Omental fat pad (tissue), 4 donors: ENCODE data around the gene TBC1D10A. TPM values are rescaled to one million over a fixed set of nuclear protein-coding genes. Genes with fewer than 3 reads are reported as not detected.

ENCODE experiments used
- ATAC-seq: fragments of 150-250 bp; one replicate; pipeline ENCODE4 v1.9.1; 2016; ENCODE audit warnings: mild to moderate bottlenecking, moderate library complexity; ENCODE audit not compliant: low FRiP score
- DNase-seq: peaks from one replicate; pipeline ENCODE4 v3.0.0-alpha.2; 2019; ENCODE audit warnings: low spot score
- total RNA-seq, 4 donors: library from RNA; depleted of rRNA; stranded (reverse); fragments of >200 nt; gene quantifications; one replicate each; pipeline ENCODE4 v1.1.0, GENCODE V29; 2016
- TF ChIP-seq, protein P1 (sequence below), 3 donors: fragments of 450-650 bp; IDR thresholded peaks; one replicate each; pipeline ENCODE4 v1.5.1; 2016 to 2017; ENCODE audit warnings: antibody characterized with exemption in 3 of 3, mild to moderate bottlenecking in 3 of 3, moderate library complexity in 2 of 3

TBC1D10A gene
- total RNA-seq, 4 donors from 2014 or later, result 17.5 to 42.1 (median 26.0) TPM

DNA sequence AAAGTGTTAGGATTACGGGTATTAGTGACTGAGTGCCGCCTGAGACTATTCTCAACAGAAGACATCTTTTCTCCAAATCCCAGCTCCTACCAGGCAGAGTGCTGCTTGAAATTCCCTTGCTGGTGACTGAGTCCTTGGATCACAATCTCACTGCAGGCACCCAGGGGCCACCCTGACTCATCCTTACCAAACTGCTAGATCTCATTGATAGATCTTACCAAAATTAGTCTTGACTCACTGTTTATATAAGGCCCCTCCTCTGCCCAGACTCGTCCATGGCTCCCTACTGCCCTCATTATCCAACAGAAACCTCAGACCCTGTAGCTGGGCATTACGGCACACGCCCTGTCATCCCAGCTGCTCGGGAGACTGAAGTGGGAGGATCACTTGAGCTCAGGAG, 14.7 kb downstream of the TBC1D10A start:
- DNase-seq (no peak), ATAC-seq (peak; percentile 27)
- TF ChIP-seq, protein P1, sequence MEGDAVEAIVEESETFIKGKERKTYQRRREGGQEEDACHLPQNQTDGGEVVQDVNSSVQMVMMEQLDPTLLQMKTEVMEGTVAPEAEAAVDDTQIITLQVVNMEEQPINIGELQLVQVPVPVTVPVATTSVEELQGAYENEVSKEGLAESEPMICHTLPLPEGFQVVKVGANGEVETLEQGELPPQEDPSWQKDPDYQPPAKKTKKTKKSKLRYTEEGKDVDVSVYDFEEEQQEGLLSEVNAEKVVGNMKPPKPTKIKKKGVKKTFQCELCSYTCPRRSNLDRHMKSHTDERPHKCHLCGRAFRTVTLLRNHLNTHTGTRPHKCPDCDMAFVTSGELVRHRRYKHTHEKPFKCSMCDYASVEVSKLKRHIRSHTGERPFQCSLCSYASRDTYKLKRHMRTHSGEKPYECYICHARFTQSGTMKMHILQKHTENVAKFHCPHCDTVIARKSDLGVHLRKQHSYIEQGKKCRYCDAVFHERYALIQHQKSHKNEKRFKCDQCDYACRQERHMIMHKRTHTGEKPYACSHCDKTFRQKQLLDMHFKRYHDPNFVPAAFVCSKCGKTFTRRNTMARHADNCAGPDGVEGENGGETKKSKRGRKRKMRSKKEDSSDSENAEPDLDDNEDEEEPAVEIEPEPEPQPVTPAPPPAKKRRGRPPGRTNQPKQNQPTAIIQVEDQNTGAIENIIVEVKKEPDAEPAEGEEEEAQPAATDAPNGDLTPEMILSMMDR (IDR thresholded peaks at IDR 0.05), result no peak

DNA sequence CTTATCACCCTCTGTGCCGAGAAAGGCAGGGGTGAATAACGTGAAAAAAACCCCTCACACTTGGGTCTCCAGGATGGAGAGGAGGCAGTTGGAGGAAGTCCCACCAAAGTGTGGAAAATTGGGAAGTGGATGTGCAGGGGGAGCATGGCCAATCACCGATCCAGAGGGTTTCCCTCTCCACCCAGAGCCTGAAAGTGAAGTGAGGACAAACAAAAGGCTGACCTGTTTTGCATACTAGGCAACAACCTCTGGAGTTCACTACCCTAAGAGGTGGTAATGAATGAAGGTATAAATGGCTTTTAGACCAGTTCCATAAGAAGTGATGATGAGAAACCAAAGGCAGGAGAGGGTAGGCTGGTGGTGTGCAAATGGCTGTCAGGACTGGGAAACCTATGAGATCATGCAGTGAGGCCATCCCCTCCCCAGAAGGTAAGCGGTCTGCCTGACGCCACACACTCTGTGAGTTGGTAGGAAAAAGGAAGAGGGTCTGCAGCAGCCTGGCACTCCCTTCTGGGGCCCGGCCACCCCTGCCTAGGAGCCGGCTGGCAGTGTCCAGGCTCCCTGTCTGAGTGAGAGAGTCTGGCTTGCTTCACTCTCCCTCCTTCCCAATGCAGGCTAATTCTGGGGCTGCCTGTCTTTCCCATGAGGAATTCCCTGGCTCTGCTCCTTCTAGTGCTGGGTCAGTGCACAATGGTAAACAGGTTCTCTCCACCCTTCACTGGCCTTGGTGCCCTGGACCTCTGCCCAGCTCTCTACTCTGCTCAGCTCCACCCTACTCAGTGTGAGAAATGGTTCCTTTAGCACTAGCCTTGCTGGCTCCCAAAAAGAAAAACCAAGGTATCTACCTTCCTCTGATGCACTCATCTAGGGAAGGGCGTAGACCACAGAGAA, 15.6 kb downstream of the TBC1D10A start:
- peak; percentile 54 for ATAC-seq
- TF ChIP-seq, protein P1 (IDR thresholded peaks at IDR 0.05), result no peak
- no peak for DNase-seq

DNA sequence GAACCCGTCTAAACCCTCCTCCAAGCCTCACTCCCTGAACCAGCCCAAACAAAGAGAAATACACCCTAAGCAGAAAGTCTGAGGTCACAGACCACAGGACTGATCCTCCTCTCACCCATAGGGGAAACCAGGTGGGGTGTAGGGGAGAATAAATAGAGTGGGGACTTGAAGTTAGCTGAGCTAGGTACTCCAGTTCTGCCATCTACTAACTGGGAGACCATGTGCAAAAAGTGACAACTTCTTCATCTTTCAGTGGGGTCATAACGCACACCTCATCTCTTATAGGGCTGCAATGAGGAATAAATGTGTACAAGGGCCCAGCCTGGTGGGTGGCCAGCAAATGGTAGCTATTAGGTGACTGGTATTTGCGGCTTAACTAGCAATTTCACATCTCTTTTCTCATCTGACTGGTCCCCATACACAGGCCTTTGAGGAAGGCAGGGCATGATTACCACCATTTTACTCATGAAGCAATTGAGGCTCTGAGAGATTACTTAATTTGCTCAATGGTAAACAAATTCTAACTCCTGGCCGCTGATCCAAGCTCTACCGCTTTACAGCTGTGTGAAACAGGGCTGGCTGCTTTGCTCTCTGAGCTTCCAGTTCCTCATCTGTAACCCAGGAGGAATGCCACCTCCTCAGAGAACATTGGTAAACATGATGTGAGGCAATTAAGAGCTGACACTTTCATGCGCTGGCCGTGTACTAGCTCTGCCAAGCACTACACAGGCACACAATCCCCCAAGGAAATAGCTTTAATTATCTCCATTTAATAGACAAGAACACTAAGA, 16.6 kb downstream of the TBC1D10A start:
- no peak for DNase-seq

DNA sequence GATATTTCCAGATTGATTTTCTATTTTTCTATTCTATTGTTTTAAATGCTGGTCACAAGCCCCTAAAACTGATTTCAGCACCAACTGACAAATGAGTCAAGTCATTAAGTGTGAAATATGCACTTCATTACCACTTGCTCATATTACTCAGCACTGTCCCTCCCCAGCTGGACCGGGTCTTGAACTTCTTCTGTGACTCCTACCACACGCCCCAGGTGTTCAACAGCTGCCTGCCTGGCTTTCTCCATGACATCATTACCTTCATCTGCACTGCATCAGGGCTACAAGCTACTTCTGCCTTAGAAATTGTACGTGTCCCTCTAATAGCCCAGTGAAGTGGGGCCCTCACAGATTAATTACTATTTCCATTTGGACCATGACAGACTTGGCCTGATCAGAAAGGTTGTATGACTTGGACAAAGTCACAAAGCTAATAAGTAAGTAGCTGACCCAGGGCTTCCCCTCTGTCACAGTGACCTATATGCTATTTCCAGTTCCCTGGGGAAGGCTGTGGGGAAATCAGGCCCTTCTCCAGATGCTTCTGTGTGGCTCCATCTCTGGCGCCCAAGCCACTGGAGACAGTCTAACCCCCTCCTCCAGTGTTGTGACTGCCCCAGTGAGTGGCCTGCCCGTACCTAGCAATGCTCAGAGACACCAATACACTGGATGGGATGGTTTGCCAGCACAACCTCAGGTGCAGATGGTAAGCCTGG, 18.1 kb downstream of the TBC1D10A start:
- ATAC-seq, result no peak

More for the DNA sequence above, 16.6 kb downstream of the TBC1D10A start:
- ATAC-seq, result peak; percentile 51
- TF ChIP-seq, protein P1 (IDR thresholded peaks at IDR 0.05), result no peak

DNA sequence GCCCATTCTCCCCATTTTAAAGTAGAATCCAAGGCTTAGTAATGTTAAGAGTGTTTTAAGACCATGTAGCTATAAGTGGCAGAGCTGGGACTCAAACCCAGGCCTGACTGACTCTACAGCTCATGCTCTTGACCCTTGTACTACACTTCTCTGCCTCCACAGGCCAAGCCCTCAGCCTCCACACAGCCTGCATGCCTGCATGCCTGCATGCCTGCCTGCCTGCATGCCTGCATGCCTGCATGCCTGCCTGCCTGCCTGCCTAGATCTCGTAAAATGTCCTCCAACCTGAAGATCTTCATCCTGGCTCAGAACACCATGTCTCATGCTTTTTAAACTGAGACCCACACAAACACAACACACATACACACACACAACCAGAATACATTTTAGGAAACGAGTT, 18.6 kb downstream of the TBC1D10A start:
- DNase-seq (no peak), ATAC-seq (no peak)
- TF ChIP-seq, protein P1 (IDR thresholded peaks at IDR 0.05), result no peak

More for the DNA sequence above, 18.1 kb downstream of the TBC1D10A start:
- TF ChIP-seq, protein P1 (IDR thresholded peaks at IDR 0.05), result no peak
- DNase-seq, result no peak

DNA sequence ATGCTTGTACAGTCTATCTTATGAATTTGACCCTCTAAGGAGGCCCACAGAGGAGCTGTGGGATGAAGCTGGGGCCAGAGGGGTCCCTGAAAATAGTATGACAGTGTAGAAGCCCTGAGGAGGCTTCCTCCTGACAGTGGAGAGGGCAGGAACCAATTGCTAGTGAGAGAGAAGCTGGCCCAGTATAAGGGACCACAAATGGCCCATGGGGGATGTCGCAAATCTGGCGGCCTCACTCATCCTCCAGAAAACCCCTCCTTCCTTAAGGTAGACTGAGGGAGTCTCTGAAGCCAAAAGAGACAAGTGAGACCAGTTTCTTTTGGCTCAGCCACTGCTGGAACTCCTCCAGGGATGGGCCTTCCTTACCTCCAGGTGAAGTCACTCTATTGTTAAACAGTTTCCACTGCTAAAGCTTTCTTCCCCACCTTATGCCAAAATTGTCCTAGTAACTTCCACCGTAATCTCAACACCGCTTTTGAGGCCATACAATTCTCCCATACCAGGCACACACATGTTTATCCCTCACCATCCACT, 19.6 kb downstream of the TBC1D10A start:
- ATAC-seq (no peak), DNase-seq (no peak)
- TF ChIP-seq, protein P1 (IDR thresholded peaks at IDR 0.05), result no peak
